Spleen (tissue), 7 donors: ENCODE measurements around the gene SLC25A13.

Experiments
- CTCF ChIP-seq, 11 experiments: fragments of 200-600 bp in 7 of 11; fragments of 450-650 bp in 4 of 11; sonication (generic) in 4 of 11; IDR thresholded peaks in 8 of 11; conservative IDR thresholded peaks in 3 of 11; 1 replicate in 7 of 11; 2 replicates in 4 of 11; pipeline versions ENCODE4 v1.4.0 to v1.8.0; 2016 to 2021; ENCODE audit warnings: antibody characterized with exemption in 11 of 11, inconsistent platforms in 4 of 11, mild to moderate bottlenecking in 1 of 11
- POLR2A ChIP-seq, 3 donors: fragments of 450-650 bp; IDR thresholded peaks; one replicate each; pipeline ENCODE4 v1.5.1; 2017; ENCODE audit warnings: antibody characterized with exemption in 3 of 3, mild to moderate bottlenecking in 1 of 3
- POLR2AphosphoS5 ChIP-seq, 3 donors: sonication (generic); formaldehyde crosslinking; IDR thresholded peaks; one replicate each; pipeline ENCODE4 v1.5.1; 2017; ENCODE audit warnings: antibody characterized with exemption in 3 of 3
- donor health status: DM: no; HTN: no; CAD: no; lungs with moderate emphysema.
- donor health status: DM: no; HTN: no; CAD: no.
- donor health status: DM: no; HTN: no; CAD: no.

GRCh38 chr7:96196676-96197075 lies 125.2 kb downstream of the SLC25A13 start:
- TF ChIP-seq CTCF (IDR thresholded peaks at IDR 0.05 in 8 of 11, conservative IDR thresholded peaks at IDR 0.05 in 3 of 11) (no peak), POLR2A (IDR thresholded peaks at IDR 0.05) (no peak), POLR2AphosphoS5 (IDR thresholded peaks at IDR 0.05) (no peak)
